Skin of body (tissue), 2 donors: ENCODE data around the gene ZPR1. TPM values are rescaled to one million over a fixed set of nuclear protein-coding genes. Genes with fewer than 3 reads are reported as not detected.
"Not testable (repeated sequence)": the region's sequence is repeated elsewhere in the genome, so short reads cannot be mapped to it uniquely, and the experiment has no call there.

Experiments
- DNase-seq: peaks from one replicate; lab custom pipeline; 2025; lab: John Stamatoyannopoulos, UW
- total RNA-seq: library from RNA; depleted of rRNA; stranded (reverse); fragments of >200 nt; gene quantifications from one replicate; pipeline ENCODE4 v1.2.3, GENCODE V29; 2014

The ZPR1 gene
- total RNA-seq, 1 donor from 2014 or later = 21.8 TPM

DNA sequence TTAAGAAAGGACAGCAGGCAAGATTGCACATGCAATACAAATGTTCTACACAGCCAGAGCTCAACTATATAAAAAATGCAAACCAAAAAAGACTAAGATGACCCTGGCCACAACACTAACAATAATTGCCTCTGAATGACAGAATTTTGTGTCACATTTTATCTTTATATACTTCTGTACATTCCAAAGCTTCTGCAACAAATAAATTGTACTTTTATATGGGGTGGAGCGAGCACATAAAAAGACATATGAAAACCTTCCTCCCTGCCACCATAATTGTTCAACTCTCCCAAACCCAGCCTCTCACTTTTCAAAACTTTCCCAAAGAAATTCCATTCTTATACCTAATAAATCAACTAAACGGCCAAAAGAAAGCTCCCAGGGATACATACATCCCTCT is 25.7 kb downstream of the ZPR1 start:
- DNase-seq = no peak

DNA sequence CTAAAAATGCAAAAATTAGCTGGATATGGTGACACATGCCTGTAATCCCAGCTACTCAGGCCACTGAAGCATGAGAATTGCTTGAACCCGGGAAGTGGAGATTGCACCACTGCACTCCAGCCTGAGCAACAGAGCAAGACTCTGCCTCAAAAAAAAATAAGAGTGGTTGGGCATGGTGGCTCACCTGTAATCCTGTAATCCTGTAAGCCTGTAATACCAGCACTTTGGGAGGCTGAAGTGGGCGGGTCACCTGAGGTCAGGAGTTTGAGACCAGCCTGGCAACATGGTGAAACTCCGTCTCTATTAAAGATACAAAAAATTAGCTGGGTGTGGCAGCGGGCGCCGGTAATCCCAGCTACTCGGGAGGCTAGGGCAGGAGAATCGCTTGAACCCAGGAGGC is 31.8 kb downstream of the ZPR1 start:
- DNase-seq = not testable (repeated sequence)

DNA sequence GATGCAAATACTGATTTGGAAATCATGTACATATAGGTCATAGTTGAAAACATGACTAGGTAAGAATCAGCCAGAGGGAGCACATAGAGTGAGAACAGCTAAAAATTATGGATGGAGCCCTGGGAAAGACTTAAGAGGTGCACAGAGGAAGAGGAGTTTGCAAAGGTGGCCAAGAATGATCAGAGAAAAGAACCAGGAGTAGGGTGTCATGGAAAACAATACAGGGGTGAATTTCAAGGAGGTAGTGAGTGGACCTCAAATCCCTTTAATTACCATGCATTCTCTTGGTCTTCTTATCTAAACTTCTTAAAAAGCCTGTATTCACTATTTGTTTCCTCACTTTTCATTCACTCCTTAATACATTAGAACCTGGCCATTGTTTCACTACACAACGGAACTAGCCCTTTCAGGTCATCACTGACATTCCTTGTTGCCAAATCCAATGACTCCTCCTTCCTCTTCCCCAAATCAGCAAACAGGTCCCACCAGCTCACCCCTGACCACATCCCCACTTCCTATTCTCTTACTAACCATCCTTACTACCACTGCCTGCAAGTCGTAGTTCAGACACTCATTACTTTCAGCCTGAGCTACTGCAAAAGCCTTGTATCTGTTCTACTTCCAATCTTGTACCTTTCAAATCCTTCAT is 37.6 kb downstream of the ZPR1 start:
- no peak for DNase-seq

DNA sequence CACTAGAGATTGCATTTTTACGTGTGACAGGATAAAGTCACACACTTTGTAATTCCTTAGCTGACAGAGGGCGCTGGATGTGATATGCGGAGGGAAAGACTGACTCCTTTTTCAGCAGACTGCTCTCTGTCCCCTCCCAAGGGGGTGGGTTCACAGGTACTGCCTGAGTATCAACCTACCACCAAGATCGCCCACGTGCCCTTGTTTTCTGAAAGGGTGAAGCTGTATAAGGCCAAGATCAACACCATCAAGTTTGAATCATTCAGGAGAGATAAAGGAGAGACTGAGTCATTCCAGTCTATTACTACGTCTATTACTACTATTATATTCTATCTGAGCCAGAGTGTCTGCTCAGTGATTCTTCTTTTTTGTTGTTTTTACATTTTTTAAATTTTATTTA is 45.7 kb downstream of the ZPR1 start:
- DNase-seq = no peak

DNA sequence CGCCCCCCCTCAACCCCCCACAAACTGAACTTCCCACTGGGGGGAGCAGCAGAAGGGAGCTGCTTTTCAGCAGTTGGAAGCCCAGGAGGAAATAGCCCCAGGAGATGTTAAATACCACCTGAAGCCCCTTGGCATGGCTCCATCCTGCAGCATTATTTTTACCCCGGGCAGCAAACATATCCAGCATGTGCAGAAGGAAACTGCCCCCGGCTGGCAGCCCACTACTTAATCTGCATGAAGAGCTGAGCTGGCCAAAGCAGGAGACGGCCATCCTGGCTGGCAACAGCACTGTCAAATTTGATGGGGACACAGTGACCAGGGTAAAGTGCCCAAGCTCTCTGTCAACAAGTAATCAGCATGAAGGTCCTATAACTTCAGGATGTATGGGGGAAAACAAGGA is 47.1 kb downstream of the ZPR1 start:
- DNase-seq = no peak

DNA sequence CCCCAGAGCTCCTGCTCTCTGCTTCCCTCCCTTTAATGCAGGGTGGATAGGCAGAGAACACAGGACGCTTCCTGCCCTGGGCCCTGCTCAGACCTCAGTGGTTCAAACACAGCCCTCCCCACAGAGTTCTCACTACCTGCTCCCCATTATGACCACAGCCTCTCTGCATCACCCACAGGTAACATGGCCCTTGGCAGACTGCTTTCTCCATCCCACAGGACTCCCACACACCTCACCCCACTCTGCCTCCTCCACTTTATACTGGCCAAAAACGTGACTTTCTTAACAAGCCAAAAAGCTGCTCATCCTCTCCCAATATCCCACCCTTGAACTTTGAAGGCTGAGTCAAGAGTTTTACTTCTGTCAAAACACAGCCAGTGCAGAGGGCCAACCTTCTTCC is 48.8 kb downstream of the ZPR1 start:
- DNase-seq = no peak

DNA sequence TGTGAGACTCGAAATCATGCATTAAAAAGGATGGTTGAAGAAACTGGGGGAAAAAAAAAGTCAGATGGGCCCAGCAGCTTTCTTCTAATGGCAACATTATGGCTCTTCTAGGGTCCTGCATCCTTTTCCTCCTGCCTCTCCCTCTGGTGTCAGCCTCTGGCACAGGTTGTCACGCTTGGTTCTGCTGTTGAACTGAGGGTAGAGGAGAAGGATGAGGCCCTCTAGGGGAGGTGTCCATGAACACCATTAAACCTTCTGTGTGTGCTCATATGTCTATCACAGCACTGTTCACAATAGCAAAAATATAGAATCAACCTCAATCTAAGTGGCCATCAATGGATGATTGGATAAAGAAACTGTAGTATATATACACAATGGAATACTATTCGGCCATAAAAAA is 51.1 kb downstream of the ZPR1 start:
- DNase-seq = no peak

DNA sequence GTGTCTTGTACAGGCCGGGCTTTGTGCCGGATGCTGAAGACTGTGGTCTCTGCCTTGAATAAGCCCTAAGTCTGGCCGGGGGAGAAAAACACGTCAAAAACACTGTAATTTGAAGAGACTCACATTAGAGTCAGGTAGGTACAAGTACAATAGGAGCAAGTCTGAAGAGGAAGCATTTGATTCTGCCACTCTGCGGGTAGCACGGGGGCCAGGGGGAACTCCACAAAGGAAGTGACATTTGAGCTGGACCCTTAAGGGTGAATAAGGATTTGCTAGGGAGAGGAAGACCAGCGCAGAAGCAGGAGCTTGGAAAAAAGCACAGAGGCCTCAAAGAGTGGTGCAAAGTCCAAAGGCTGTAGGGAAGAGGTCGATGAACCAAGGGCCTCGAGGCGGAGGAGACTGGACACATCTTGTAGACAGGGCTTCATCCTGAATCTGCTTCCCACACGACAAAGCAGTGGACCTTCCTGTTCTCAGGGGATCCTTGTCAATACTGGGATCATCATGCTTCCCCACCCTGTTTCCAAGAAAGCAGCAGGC is 53.8 kb downstream of the ZPR1 start:
- no peak for DNase-seq

DNA sequence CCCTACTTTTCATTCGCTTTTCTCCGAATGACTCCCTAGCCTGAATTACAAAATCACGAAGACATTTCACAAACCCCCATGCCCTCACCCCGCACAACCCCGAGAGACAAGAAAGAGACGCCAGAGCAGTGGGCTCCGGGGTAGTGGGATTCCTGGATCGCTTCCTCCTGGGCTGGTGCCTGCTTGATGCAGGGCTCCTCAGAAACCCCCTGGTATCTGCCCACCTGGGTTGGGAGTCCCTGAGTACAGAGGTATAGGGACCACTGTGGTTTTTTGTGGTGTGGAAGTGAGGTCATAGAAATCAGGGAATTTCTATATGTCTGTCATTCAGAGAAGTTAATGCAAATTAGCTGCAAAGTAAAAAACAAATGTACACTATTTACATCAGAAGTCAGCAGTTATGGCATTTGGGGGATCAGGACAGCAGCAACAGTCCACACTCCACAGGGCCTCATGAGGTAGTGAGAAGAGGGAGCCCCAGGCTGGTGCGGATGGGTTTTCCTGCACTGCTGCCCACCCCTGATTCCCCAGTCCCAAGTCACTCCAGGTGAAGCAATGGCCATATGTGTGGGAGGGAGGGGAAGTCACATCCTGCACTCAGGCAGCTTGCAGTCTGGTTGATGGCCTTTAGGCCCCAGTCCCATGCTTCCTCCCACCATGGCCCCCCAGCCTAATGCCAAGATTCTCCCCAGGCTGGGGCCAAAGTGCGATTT is 54.6 kb downstream of the ZPR1 start:
- DNase-seq = no peak

DNA sequence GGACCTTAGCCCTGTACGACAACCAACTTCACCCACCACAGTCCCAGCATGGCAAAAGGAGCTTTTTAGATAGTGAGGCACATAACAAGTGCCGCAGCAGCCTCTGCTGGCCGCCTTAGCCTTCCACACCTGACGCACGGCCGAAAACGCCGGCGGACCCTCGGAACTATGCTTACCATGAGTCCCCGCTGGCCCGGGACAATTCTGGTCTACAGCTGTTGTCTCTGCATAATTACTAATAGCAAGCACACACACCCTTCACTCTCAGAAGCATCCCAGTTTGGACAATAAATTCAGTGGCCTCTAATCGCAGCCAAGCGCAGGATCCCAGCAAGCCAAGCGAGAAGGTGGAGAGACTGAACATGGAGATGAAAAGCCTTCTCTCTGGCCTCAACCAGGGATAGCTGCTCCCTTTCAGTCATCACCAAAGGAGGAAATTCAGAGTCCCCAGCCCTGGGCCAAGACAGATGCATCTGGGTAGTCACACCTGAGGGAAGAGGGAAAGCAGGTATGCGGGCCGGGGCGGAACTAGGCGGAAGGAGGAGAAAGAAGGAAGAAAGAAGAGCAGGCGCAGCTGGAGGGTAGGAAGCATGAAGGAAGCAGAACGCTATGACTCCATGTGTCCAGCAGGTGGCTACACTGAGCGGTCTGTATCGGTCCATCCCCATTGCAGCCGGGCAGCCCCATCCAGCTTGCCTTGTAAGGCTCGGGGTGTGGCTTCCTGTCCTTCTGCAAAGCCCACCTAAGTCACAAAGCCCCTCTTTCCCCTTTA is 55.4 kb downstream of the ZPR1 start:
- peak; percentile 30 for DNase-seq

DNA sequence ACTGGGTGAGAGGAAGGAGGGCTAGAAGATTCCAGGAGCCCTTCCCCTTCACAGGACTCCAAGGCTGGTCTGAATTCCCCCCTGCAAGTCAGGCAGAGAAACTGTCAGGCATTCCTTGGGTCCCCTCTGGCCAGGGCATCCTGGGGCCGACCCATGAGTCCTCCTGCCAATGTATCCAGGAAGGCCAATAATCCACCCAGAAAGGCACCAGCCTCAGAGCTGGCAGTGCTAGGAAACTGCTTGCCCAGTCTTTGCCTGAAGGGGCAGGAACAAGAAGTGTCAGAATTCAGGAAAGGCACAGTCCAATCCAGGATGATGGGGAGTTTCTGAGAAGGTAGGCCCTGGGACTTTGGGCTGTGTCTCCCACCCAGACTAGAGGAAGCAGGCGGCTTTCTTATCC is 56.0 kb downstream of the ZPR1 start:
- no peak for DNase-seq

DNA sequence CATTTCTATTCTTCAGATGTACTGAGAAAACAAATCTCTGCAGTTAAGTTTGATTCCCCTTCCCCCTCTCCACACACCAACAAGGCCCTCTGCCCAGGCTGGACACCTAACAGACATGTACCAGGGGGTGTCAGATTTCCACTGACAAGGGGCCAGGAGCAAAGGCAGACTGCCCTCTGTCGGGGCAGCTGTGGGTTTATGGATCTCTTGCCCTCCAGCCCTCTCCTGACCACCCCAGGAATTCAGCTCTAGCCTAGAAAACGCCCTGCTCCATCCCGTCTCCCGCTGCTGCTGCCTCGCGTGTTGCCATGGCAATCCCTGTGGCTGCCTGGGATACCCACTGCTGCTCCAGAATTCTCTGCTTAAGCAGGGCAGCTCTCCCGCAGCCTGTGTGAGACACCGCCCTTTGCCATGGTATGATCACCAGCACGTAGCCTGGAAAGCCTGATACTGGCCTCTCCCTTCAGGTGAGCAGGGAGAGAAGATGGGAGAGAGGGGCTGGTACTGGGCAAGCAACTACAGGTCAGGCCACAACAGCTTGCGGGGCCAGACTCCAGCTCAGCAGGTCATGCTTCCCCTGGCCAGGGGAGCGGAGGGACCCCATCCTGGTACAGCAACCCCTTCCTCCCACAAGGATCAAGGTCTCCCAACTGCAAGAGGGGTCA is 56.6 kb downstream of the ZPR1 start:
- DNase-seq = no peak

DNA sequence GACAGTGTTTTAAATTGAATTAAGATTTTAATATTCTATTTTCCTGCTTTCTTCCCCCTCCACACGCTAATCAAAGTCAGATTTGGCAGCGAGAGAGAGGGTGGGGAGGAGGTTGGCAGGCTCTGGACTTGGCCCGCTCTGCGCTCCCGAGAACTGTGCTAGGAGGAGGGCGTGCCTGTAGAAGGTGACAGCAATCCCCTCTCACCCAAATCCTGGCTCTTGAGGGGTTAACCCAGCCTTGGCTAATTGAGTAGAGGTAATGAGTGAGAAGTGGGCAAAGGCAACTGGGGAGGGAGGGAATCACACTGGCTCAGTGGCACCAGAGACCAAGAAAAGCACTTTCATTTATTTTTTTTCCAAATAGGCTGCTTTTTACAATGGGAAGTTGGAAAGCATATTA is 57.2 kb downstream of the ZPR1 start:
- no peak for DNase-seq

DNA sequence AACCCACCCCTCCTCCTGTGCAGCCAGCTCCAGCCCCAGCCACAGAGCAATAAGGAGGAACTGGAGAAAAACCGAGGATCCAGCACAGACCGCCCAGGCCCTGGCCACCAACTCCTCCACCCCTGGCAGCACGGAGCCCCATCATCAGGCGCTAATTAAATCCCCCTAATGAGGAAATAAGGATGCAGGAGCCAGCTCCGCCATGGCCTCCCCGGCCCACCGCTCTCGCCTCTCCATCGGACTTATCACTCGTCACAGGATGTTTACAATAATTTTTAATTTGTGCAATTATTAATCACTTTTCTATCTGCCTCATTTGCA is 57.6 kb downstream of the ZPR1 start:
- no peak for DNase-seq

DNA sequence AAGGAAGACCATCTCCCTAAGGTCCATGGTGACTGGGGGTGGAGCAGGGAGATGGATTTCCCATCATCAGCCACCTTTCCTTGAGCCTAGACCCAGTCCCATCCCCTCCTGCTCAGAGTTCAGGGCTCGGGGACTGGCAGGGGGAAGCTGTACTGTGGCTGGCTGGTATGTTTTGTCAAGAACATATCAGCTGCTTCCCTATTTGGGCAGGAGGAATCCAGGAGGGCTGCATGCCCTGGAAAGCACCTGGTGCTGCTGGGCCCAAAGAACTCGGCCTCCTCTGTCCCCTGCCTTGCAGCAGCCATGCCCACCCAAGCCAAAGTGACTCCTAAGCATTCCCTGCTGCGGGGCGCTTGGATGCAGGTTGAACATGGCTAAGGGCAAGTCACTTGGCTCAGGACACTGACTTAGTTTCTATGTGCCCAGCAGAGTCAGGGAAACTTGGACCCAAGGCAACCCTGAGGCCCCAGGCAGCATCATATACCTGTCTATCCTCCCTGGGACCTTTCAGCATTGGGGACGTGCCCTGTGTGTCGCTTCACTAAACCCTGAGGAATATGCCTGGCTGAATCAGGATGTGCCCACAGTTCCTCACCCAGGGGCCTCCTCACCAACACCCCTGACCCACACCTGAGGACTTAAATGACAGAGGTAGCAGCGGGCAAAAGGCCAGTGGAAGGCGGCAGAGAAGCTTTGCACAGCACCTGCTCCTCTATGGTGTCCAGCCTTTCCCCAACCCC is 58.2 kb downstream of the ZPR1 start:
- DNase-seq = no peak

DNA sequence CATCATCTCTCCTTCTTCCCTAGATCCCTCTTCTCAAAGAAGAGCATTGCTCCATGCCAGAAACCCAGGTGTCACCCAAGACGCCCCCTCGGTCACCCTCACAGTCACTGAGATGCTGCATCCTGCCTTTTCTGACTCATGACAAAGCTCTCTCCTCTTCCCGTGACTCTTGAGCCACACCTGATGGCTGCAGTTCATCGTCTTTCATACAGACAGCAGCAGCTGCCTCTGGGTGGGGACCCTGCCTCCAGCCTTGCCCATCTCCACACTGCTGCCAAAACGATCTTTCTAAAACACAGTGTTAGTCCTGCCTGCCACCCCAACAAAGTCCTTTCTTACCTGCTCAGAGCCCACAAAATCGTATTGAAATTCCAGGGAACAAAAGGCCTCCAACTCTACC is 59.8 kb downstream of the ZPR1 start:
- DNase-seq = no peak

DNA sequence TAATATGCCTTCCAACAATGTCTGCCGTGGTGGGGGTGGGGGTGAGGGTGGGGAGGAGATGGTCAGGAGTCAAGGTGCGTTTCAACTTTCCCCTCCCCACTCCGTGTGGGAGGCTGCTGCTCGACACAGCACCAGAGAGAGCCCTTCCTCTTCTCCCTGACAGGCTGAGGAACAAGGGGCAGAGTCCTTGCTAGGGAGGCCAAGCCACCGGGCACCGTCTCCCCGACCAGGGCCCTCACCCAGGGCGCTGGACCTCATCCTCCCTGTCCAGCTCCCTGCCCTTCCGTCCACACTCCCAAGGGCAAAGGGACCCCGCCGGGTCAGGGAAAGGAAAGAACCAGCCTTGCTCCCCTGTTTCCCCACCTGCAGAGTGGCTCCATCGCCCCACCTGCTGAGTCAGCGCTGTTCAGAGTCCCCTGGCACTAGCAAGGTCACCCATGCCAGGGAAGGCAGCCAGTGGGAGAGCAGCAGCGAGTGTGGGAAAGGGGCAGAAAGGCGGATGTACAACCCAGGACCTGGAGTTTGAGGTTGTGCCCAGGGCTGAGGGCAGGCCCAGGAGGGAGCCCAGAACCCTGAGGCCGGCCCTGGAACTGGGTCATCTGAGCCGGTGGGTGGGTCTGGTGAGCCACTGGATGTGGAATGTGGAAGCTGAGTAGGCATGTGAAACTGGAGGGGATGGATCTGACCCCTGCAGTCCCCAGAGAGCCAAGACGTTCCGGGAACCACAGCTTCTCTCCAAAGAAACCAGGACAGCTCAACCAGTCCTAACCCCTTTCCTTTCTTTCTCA is 62.2 kb downstream of the ZPR1 start:
- no peak for DNase-seq

DNA sequence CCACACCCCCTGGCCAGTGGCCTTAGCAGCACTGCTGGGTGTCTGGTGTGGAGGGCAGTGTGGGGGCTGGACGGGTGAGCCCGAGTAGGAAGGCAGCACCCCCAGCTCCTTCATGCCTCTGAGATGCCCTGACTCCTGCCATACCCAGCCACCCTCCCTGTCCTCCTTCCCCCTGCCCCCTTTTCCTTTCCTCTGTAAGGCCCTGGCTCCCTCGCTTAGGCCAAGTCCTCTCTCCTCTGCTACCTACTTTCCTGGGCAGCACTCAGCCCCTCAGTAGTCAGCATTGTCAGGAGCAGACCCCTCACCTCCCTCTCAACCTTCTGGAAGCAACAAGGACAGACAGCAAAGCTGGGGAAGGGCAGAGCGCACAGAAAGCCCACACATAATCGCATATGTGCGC is 63.0 kb downstream of the ZPR1 start:
- DNase-seq = no peak
